Measurements from ENCODE around the gene KCNC2.

GRCh38 chr12:75041472-75041871, 168.2 kb downstream of the KCNC2 start:
- TF ChIP-seq EP300 (IDR thresholded peaks at IDR 0.05), result no peak
- no peak for TF ChIP-seq CTCF (IDR thresholded peaks at IDR 0.05)
- no peak for TF ChIP-seq POLR2A (IDR thresholded peaks at IDR 0.05)
- no peak for TF ChIP-seq POLR2AphosphoS5 (IDR thresholded peaks at IDR 0.05)
